Activated CD4-positive, alpha-beta T cell treated with anti-CD3 and anti-CD28 coated beads for 4 hours (primary cell): ENCODE measurements around the gene SIRPA.

Experiments
- DNase-seq, 2 donors: peaks; one replicate each; pipeline ENCODE4 v3.0.0-alpha.2; 2020

The SIRPA gene

DNA sequence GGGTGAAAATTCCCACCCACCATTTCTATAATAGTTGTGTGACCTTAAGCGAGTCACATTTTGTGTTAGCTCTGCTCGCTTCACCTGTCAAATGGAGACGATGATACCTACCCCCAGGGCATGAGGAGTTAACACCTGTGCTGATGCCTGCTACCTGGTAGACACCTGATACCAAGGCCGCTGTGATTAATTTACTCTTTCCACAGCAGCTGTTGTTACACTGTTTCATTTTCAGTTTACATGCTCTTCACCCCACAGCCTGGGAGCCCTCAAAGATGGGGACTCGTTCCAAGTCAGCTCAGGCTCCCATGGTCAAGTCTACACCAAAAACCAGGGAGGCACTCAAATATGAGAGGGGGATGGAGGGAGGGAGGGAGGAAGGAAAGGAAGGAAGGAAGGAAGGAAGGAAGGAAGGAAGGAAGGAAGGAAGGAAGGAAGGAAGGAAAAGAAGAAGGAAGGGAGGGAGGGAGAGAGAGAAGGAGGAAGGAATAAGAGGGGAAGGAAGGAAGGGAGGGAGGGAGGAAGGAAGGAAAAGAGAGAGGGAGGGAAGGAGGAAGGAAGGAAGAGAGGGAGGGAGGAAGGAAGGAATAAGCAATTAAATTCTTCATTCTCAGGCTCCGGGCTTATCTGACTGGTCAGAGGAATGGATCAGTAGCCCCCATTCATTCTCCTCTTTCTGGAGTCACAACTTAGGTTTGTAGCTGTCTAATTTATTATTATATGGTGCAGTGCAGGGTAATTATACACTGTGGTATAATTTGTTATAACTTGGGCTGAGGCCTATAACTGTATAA, 57.7 kb downstream of the SIRPA start:
- no peak for DNase-seq

DNA sequence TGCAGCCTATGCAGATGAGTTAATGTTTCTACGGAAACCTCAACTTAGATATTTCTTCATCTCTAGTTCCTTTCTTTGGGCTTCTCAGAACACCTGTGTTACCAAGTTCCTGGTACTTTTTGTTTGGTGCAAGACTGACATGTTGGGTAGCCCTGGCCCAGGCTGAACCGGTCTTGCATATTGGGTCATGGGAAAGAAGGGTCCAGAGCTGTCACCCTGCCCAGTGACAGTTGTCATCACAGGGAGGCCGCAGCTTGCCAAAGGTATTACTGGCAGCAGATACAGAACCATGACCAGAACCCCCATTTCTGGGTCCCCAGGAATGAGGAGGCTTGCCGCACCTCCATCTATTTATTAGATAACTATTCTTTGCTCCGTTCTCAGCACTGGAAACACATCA, 58.4 kb downstream of the SIRPA start:
- no peak for DNase-seq

DNA sequence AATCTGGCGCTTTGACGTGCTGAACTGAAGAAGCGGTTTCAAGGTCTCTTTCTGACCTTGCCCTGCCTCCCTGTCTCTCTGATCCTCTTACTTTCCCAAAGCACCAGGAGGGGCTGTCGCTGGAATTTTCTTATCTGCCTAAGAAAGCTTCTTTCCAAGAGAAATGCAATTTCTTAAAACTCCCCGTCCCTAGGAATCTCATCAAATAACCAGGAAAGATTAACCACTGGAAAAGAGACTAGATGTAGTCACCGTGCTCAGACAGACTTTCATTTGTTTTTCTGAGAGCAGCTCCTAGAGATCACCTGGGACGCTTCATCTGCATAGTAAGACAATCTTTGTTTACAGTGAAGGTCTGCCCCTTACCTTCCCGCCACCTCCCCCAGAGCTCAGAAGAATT, 60.0 kb downstream of the SIRPA start:
- no peak for DNase-seq

DNA sequence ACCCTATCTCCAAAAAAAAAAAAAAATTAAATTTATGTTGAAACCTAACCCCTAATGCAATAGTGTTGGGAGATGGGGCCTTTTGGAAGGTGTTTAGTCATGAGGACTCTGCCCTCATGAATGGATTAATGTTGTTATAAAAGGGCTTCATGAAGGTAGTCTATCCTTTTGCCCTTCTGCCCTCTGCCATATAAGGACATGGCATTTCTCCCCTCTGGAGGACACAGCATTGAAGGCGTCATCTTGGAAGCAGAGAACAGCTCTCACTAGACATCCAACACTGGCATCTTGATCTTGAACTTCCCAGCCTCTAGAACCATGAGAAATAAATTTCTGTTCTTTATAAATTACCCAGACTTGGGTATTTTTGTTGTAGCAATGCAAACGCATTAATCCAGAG, 63.2 kb downstream of the SIRPA start:
- no peak for DNase-seq

DNA sequence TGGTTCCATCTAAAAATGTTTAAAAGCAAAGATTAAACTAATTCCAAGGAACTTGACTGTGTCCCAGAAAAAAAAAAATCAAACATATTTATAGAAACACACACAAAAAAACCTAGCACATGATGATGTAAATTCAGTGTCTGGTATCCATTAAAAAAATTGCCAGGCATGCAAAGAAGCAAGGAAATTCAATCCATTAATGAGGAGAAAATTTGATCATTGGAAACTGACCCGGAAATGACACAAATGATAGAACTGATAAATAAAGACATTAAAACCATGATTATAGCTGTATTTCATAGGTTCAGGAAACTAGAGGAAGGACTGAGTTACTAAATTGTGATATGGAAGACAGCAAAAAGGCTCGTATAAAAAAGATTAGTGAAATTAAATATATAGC, 63.9 kb downstream of the SIRPA start:
- DNase-seq = no peak

DNA sequence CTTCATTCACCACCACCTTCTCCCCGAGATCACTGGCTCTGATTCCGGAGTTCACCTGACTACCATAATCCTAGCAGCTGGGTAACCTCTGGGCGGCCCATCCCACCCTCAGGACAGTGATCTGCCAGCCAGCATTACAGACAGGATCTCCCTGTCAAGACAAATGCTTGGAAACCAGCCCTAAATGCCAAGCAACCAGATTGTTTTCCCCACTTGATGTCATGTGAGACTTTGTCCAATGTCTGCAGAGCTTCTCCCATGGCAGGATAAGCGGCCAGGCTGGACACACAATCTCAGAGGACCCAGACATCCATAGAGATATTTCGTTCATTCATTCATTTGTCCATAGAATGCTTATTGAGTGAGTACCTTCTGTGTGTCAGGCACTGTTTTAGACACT, 66.2 kb downstream of the SIRPA start:
- DNase-seq = no peak

DNA sequence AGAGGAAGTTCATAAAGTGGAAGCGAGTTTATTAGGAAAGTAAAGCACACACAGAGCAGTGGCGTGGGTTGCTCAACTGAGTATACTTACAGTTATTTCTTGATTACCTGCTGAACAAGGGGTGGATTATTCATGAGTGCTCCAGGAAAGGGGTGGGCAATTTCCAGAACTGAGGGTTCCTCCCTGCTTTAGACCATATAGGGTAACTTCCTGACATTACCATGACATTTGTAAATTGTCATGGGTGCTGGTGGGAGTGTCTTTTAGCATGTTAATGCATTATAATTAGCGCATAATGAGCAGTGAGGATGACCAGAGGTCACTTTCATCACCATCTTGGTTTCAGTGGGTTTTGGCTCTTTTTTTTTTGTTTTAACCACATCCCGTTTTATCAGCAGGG, 68.9 kb downstream of the SIRPA start:
- DNase-seq = no peak

DNA sequence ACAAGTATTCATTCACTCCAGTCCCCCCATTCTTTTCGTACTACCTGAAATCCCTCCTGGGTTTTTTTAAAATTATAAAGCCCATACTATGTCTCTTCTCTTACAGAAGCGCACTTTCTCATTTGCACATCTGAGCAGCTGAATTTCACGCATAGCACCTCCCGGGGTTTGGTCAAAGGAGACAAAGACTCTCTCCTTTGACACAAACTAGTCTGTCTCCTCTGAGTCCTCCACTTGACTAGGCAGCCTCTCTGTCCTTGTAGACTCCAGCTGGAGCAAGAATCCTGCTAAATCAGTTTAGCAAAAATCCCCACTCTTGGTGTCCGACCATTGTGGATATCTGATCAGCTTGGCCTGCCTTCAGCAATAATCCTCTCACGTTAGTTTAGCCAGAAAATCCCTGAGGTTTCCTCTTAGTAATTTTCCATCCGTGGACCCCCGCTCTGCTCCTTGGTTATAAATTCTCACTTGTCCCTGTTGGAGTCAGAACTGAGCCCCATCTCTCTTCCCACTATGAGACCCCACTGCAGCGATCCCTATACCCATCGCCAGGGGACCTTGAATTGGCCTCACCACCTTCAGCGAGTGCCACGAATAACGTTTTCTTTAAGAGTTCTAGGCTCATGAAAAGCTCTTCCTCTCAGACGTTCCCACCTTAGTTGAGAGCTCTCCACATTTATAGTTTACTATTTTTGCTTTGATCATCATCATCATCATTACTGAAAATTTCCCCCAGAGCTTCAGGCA, 69.6 kb downstream of the SIRPA start:
- no peak for DNase-seq

DNA sequence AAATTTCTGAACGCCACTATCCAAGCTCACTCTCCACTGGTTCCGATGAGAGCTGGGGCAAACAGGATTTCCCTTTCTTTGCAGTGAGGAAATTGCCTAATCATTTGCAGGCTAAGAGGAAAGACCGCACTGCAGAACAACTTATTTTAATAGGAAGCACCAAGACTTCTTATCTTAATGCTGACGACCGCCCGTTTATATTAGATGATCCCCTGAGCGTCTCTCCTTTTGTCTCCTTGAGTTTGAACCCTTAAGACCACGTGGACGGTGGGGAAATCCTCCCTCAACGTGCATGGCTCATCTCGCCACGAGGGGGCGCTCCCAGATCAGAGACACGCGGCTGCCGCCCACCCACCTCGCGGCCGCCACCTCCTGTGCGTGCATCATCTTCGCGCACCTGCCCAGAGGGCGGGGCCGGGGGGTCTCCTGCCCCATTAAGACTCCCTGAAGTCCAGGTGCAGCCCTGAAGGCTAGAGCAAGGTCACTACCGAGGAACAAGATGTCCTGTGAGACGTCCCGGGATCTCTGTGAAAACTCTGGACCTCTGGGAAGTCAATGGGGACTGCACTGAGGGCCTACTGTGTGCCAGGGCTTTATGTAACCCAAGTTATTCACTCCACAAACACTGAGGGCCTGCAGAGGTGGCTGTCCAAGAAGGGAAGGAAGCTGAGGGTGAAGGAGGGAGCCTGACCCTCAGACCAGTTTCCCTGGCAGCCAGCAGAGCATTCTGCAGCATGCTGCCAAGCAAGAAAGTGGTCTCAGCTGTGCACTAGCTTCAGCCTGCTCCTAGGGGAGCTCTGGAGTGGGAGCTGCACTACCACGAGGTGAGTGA, 70.5 kb downstream of the SIRPA start:
- peak; percentile 79 to 82 for DNase-seq

DNA sequence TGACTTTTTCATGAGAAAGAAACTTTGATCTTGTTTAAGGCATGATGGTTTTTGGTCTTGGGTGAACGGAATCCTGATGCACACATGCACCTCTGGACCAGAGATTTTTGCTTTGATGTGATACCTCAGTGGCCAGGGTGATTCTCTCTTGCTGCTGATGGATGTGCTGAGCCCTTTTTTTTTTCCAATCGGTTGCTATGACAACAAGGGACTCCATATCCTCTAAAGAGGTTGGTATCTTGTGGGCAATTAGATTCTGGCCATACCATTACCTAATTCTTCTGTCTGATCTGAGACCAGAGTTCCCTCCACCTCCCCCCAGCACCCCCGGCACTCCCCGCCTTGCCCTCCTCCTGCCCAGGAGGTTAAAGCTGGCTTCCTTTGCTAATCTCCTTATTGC, 73.8 kb downstream of the SIRPA start:
- DNase-seq = no peak

DNA sequence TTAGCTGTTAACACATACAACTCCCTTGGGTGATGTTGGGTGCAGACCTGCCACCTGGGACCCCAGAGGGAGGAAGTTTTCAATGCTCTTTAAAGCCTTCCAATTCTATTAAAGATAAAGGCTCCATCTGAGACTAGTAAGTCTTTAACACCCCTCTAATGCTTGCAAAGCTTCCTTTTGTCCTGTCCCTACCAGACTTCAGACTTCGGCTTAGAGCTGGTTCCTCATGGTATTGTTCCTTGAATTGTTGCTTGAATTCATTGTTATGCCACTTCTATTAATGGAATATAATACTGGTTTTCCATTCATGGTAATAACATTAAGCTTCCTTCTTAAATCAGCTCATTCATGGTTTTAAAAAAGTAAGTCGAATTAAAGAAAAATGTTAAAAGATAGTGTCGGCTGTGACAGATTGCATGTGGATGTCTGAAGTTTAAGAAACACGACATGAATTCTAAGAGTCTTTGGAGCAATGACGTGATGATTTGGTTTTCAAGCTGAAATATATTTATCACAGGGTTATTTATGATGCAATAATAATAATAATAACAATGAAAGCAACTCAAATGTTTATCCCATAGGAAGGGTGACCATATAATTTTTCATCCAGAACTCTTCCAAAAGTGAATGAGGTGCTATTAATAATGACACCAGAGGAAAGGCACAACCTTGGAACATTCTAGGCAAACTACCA, 76.8 kb downstream of the SIRPA start:
- DNase-seq = no peak

DNA sequence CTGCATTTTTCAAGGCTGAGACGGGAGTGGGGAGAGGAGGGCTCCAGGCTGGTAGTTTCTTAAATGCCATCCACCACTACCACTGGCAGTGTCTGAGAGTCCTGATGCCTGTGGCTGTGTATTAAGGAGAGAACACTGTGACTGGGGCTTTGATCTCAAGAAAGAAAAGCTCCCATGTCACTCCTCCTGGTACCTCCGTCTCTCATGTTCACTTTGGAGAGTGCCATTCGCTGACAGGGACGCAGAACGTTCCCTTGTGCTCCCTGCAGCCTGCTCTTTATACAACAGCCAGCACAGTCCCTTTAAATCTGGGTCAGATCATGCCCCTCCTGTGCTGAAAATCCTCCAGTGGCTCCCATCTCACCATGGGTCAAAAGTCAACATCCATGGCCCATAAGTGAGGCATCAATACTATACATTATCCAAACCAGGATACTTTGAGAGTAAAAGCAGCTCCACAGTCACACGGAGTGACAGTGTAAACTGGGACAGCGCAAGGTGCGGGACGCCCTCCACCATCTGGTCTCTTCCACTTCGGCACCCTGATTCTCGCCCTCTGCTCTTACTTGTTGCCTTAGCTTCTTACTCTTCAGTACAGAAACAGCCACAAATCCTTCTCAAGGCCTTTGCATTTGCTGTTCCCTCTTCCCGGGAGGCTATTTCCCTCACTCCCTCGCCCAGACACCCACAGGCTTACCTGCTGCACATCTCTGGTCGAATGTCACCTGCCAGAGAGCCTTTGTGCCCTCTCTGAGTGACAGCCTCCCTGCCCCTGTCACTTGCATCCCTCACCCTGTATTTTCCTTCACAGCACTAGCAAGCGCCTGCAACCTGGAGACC, 78.6 kb downstream of the SIRPA start:
- no peak for DNase-seq

DNA sequence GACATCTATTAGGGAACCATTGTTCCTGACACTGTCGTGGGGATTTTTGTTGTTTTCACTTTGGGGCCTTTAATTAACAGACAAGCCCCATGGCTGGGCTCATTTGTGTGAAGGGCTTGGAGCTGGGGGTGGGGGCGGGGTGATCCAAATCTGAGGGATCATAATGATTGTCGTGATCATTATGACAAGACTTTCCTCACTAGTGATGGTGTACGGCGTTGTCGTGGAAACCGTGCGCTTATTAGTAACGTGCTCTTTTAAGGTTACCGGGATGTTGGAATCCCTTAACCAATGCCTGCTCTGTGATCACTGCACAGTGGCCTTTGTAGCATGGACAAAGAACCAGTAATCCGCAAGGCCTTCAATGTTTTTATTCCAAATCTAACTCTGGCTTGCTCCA, 80.1 kb downstream of the SIRPA start:
- no peak for DNase-seq

DNA sequence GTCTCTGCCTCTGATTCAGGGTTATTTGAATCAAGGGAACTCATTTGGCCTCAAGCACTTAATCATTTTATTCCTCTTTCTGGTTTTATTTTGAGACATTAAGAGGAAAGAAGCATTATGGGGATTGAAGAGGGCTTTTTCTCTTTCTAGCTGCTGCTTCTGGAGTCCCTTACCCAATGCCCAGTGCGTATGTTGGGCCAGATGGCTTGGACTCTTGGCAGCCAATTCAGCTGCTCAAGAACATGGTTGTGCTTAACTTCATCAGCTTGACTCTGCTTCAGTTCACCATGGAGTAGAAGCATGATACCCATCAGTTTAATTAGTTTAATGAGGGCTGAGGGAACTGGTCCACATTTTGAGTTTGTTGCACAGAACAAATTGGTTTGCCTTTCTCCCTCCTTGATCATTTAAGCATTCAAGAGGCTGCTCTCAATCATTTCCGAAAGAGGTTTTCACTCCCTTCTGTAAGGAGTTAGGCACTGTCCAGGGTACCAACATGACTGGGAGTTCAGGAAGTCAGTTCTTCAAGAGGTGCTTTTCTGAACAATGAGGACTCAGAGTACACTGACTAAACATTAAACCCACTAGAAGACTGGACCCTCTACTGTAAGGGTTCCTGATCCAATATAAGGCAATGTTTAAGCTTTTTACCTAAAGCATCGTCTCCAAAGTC, 84.0 kb downstream of the SIRPA start:
- no peak for DNase-seq

DNA sequence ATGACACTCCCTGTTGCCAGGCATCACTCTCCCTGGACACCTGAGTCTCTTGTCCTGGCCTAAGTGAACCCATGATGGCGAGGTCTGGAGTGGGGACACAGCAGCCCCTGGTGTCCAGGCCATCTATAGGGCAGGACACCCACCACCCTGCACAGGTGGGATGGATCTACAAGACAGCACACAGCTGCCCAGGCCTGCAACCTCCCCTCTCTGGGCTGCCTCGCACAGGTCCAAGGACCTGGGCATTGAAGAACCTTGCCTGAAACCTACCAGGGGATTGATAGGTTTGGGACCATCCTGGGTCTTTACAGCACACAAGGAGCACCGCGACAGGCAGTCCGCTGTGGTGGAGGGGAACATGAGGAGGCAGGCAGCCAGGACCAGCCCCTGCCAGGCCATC, 87.5 kb downstream of the SIRPA start:
- DNase-seq = no peak

DNA sequence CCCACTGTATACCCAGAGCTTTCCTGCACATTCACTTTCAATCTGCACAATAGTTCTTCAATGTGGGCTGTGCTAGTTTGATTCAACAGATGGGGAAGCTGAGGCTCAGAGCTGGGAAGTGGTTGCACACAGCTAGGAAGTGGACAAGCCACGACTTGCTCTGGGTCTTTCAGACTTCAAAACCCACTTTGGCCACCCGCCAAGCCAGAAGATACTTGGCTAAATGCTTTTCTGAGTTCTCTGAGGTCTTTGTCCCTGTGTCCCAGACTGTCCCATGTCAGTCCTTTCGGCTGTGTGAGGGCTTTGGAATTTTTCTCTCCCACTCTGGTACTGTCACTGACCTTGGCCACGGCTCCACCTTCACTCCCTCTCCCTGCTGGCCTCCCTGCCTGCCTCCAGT, 88.1 kb downstream of the SIRPA start:
- no peak for DNase-seq

DNA sequence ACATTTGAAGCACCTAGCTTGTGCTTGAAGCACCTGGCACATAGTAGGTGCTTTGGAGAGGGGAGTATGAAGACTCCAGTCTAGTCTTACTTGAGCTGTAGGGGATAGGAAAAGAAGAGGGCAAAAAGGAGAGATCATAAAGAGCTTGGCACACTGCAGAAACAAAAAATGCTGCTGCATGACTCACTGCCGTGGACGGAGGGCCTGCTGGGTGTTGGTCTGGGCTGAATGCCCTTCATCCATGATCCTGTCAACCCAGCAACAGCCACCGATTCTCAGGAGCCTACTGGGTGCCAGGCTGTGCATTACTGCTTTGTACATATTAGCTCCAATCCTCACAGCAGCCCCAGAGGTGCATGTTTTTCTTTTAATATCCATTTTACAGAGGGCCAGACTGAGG, 92.6 kb downstream of the SIRPA start:
- DNase-seq = no peak
